A549 (cell line): ENCODE data around the gene SOHLH2. TPM values are rescaled to one million over a fixed set of nuclear protein-coding genes. Genes with fewer than 3 reads are reported as not detected.
A peak's percentile ranks its signal among the peaks of the same experiment; 100 is the strongest.

Experiments
- ATAC-seq, 2 experiments: fragments of 200-7000 bp in 1 of 2; fragments of >200 bp in 1 of 2; cut with Nextera tagmentation in 1 of 2; cut with Tn5 transposase in 1 of 2; 3 replicates each; pipeline versions ENCODE4 v1.8.0 to v1.9.1; 2018 to 2020; ENCODE audit warnings: mild to moderate bottlenecking in 1 of 2, moderate library complexity in 1 of 2
- CTCF ChIA-PET: fragments of 300-600 bp; sonication (Branson Sonifier 250); formaldehyde crosslinking; extraction: SDS; loops from one replicate; lab custom pipeline; 2021; ENCODE audit warnings: antibody characterized with exemption, inconsistent platforms; lab: Yijun Ruan, JAX
- POLR2A ChIA-PET: fragments of 350-600 bp; formaldehyde crosslinking; extraction: SDS; loops from one replicate; lab custom pipeline; 2021; ENCODE audit warnings: antibody characterized with exemption, inconsistent platforms; lab: Yijun Ruan, JAX
- DNase-seq, 2 experiments: peaks; one replicate each; pipeline versions ENCODE4 v3.0.0 to v3.0.0-alpha.2; 2011 to 2016; ENCODE audit warnings: low read depth in 1 of 2, low spot score in 1 of 2
- FAIRE-seq: peaks from 2 replicates; lab custom pipeline; 2011; peaks lifted over from hg19 to GRCh38; lab: Jason Lieb, UNC
- H3K27ac ChIP-seq, 2 experiments: fragments of >200 bp; sonication (Bioruptor Twin); formaldehyde crosslinking; 3 replicates each; pipeline ENCODE4 v1.5.1; 2016 to 2017
- H3K4me1 ChIP-seq: fragments of >200 bp; sonication (Bioruptor Twin); formaldehyde crosslinking; 3 replicates; pipeline ENCODE4 v1.6.1; 2016
- H3K4me2 ChIP-seq: fragments of >200 bp; sonication (Bioruptor Twin); formaldehyde crosslinking; 3 replicates; pipeline ENCODE4 v1.6.1; 2016
- H3K4me3 ChIP-seq: fragments of >200 bp; sonication (Bioruptor Twin); formaldehyde crosslinking; 3 replicates; pipeline ENCODE4 v1.5.1; 2016
- H3K9me3 ChIP-seq: fragments of >200 bp; sonication (Bioruptor Twin); formaldehyde crosslinking; 3 replicates; pipeline ENCODE4 v1.6.1; 2016
- BHLHE40 ChIP-seq: IDR thresholded peaks from 2 replicates; pipeline ENCODE4 v1.6.1; 2012; ENCODE audit warnings: low read depth, low read length, inconsistent platforms
- CBX8 ChIP-seq: fragments of 200-600 bp; sonication (generic); IDR thresholded peaks from 2 replicates; pipeline ENCODE4 v1.6.1; 2016
- EP300 ChIP-seq, 2 experiments: fragments of >200 bp; sonication (Bioruptor Twin); formaldehyde crosslinking; IDR thresholded peaks; 2 replicates in 1 of 2; 3 replicates in 1 of 2; pipeline ENCODE4 v1.6.1; 2016 to 2017
- FOSB ChIP-seq: fragments of 250-450 bp; sonication (Bioruptor Pico); IDR thresholded peaks from 2 replicates; pipeline ENCODE4 v1.5.0; 2020; ENCODE audit warnings: mild to moderate bottlenecking, moderate library complexity
- FOSL2 ChIP-seq, 2 experiments: fragments of 450-650 bp in 1 of 2; fragments of >200 bp in 1 of 2; sonication (Bioruptor Twin) in 1 of 2; formaldehyde crosslinking; IDR thresholded peaks; 2 replicates each; pipeline versions ENCODE4 v1.5.0 to v1.6.1; 2016 to 2020; ENCODE audit warnings: mild to moderate bottlenecking in 1 of 2, moderate library complexity in 1 of 2
- HDAC2 ChIP-seq: fragments of 200-600 bp; sonication (generic); IDR thresholded peaks from 2 replicates; pipeline ENCODE4 v1.6.1; 2016
- HEYL ChIP-seq: fragments of 250-450 bp; sonication (Bioruptor Pico); IDR thresholded peaks from 2 replicates; pipeline ENCODE4 v1.8.0; 2021; ENCODE audit warnings: mild to moderate bottlenecking, moderate library complexity
- JUNB ChIP-seq: fragments of >200 bp; sonication (Bioruptor Twin); formaldehyde crosslinking; IDR thresholded peaks from 2 replicates; pipeline ENCODE4 v1.6.1; 2016
- KDM1A ChIP-seq: fragments of 200-600 bp; sonication (generic); IDR thresholded peaks from 2 replicates; pipeline ENCODE4 v1.6.1; 2016; ENCODE audit warnings: low read depth, mild to moderate bottlenecking
- MAFK ChIP-seq: fragments of 450-650 bp; IDR thresholded peaks from 2 replicates; pipeline ENCODE4 v1.6.1; 2014; ENCODE audit not compliant: partially characterized antibody
- MYC ChIP-seq: IDR thresholded peaks from 2 replicates; pipeline ENCODE4 v1.6.1; 2012; ENCODE audit warnings: mild to moderate bottlenecking, inconsistent platforms, low read length, improper control_type of control experiment, borderline replicate concordance
- NFE2L2 ChIP-seq: fragments of 150-350 bp; conservative IDR thresholded peaks from 2 replicates; pipeline ENCODE4 v1.6.1; 2014; ENCODE audit warnings: low read length
- NPAS2 ChIP-seq: fragments of 250-450 bp; sonication (Bioruptor Pico); IDR thresholded peaks from 2 replicates; pipeline ENCODE4 v1.8.0; 2022; ENCODE audit warnings: mild to moderate bottlenecking, moderate library complexity, borderline replicate concordance
- NR3C1 ChIP-seq: fragments of >200 bp; sonication (Bioruptor Twin); formaldehyde crosslinking; IDR thresholded peaks from 3 replicates; pipeline ENCODE4 v1.6.1; 2017
- POLR2A ChIP-seq: IDR thresholded peaks from 2 replicates; pipeline ENCODE4 v1.6.1; 2012; ENCODE audit warnings: mild to moderate bottlenecking, low read length
- POLR2AphosphoS2 ChIP-seq: conservative IDR thresholded peaks from 2 replicates; pipeline ENCODE4 v1.6.1; 2012; ENCODE audit warnings: low read length, improper control_type of control experiment, inconsistent platforms
- SMC3 ChIP-seq: fragments of >200 bp; sonication (Bioruptor Twin); formaldehyde crosslinking; IDR thresholded peaks from 3 replicates; pipeline ENCODE4 v1.6.1; 2018; ENCODE audit warnings: inconsistent platforms
- SREBF2 ChIP-seq: fragments of 450-650 bp; IDR thresholded peaks from 2 replicates; pipeline ENCODE4 v1.6.1; 2014; ENCODE audit warnings: mild to moderate bottlenecking, moderate library complexity
- TFCP2L1 ChIP-seq: fragments of 250-450 bp; sonication (Bioruptor Pico); IDR thresholded peaks from 2 replicates; pipeline ENCODE4 v1.5.0; 2021; ENCODE audit warnings: mild to moderate bottlenecking
- TP53 ChIP-seq: fragments of 250-450 bp; sonication (Bioruptor Pico); IDR thresholded peaks from 2 replicates; pipeline ENCODE4 v1.5.0; 2021; ENCODE audit warnings: mild to moderate bottlenecking, moderate library complexity
- ZSCAN20 ChIP-seq: fragments of 250-450 bp; sonication (Bioruptor Pico); IDR thresholded peaks from 2 replicates; pipeline ENCODE4 v1.8.0; 2022; ENCODE audit warnings: mild to moderate bottlenecking, moderate library complexity
- WGBS: methylation state at CpG from one replicate; pipeline ENCODE4 v1.1.6; 2017; ENCODE audit errors: missing lambda C conversion rate; 5-methylcytosine and 5-hydroxymethylcytosine counted together
- polyA plus RNA-seq, 4 experiments: library from polyadenylated mRNA; depleted of rRNA in 3 of 4; stranded (reverse); fragments of >200 nt; fragmentation: RNase III in 1 of 4; extraction: RNeasy Plus Mini Kit Qiagen cat#74134 plus additional on column Dnase treatment in 1 of 4; gene quantifications; 2 replicates in 3 of 4; 3 replicates in 1 of 4; pipeline ENCODE4 v1.2.3, GENCODE V29; 2011 to 2017
- TF ChIP-seq, protein P1 (sequence below): IDR thresholded peaks from 2 replicates; pipeline ENCODE4 v1.6.1; 2012
- TF ChIP-seq, protein P2 (sequence below): fragments of 200-600 bp; sonication (generic); IDR thresholded peaks from 2 replicates; pipeline ENCODE4 v1.6.1; 2016; ENCODE audit warnings: antibody characterized with exemption, mild to moderate bottlenecking, moderate library complexity

SOHLH2 gene
- polyA plus RNA-seq, 2 of the 4 experiments (the other 2 are of a cell fraction) = 0.14 TPM; not detected in 1

GRCh38 chr13:36258831-36259230, 44.5 kb upstream of the SOHLH2 start:
- POLR2A ChIA-PET = no interaction called here

DNA sequence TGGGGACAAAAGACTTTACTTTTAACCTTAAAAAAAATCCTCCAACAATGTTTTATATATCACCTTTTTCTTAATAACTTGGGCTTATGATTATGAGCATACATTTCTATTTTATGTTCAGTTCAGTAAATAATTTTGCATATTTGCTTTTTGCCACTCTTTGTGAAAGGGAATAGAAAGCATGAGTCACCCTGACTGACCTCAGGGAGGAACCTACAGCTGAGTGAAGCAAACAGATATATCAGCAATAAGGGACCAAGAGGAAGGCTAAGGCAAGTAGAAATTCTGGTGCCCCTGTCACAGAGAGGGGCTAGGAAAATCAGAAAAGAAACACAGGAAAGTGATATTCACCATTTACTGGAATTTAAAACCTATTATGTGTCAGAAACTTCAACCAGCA, 37.2 kb upstream of the SOHLH2 start:
- CTCF ChIA-PET = no interaction called here
- no peak overlapping the region for H3K4me3 ChIP-seq
- no peaks in the 10 kb centered on the region for H3K9me3 ChIP-seq
- no peak for ATAC-seq
- H3K4me1 ChIP-seq = no peaks in the 10 kb centered on the region
- H3K27ac ChIP-seq = no peak overlapping the region
- H3K4me2 ChIP-seq = no peak overlapping the region
- TF ChIP-seq POLR2A = no peak
- TF ChIP-seq SMC3 = no peak
- TF ChIP-seq HEYL (CRISPR knock-in tag) = no peak
- TF ChIP-seq NFE2L2 = no peak
- TF ChIP-seq SREBF2 = no peak
- TF ChIP-seq JUNB = no peak
- no peak for TF ChIP-seq POLR2AphosphoS2
- no peak for TF ChIP-seq TFCP2L1 (CRISPR knock-in tag)
- TF ChIP-seq, protein P1, sequence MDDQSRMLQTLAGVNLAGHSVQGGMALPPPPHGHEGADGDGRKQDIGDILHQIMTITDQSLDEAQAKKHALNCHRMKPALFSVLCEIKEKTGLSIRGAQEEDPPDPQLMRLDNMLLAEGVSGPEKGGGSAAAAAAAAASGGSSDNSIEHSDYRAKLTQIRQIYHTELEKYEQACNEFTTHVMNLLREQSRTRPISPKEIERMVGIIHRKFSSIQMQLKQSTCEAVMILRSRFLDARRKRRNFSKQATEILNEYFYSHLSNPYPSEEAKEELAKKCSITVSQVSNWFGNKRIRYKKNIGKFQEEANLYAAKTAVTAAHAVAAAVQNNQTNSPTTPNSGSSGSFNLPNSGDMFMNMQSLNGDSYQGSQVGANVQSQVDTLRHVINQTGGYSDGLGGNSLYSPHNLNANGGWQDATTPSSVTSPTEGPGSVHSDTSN = no peak
- no peak for TF ChIP-seq ZSCAN20 (CRISPR knock-in tag)
- TF ChIP-seq CBX8 = no peak
- no peak for TF ChIP-seq NPAS2 (CRISPR knock-in tag)
- TF ChIP-seq FOSB (CRISPR knock-in tag) = no peak
- no peak for TF ChIP-seq NR3C1
- FAIRE-seq = no peak
- POLR2A ChIA-PET = no interaction called here
- DNase-seq = no peak

More at GRCh38 chr13:36258831-36259230, 44.5 kb upstream of the SOHLH2 start:
- Histone ChIP-seq H3K4me3 (no peak overlapping the region), H3K4me1 (no peaks in the 10 kb centered on the region), H3K27ac (no peak overlapping the region), H3K4me2 (no peak overlapping the region), H3K9me3 (no peaks in the 10 kb centered on the region)
- no peak for TF ChIP-seq HDAC2
- TF ChIP-seq TP53 = no peak
- TF ChIP-seq, protein P2, sequence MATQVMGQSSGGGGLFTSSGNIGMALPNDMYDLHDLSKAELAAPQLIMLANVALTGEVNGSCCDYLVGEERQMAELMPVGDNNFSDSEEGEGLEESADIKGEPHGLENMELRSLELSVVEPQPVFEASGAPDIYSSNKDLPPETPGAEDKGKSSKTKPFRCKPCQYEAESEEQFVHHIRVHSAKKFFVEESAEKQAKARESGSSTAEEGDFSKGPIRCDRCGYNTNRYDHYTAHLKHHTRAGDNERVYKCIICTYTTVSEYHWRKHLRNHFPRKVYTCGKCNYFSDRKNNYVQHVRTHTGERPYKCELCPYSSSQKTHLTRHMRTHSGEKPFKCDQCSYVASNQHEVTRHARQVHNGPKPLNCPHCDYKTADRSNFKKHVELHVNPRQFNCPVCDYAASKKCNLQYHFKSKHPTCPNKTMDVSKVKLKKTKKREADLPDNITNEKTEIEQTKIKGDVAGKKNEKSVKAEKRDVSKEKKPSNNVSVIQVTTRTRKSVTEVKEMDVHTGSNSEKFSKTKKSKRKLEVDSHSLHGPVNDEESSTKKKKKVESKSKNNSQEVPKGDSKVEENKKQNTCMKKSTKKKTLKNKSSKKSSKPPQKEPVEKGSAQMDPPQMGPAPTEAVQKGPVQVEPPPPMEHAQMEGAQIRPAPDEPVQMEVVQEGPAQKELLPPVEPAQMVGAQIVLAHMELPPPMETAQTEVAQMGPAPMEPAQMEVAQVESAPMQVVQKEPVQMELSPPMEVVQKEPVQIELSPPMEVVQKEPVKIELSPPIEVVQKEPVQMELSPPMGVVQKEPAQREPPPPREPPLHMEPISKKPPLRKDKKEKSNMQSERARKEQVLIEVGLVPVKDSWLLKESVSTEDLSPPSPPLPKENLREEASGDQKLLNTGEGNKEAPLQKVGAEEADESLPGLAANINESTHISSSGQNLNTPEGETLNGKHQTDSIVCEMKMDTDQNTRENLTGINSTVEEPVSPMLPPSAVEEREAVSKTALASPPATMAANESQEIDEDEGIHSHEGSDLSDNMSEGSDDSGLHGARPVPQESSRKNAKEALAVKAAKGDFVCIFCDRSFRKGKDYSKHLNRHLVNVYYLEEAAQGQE = no peak
- TF ChIP-seq SMC3 = no peak
- 48% methylated on average over 6 of the region's 8 CpGs for WGBS
- DNase-seq (no peak), ATAC-seq (no peak), FAIRE-seq (no peak)
- CTCF ChIA-PET = interaction anchor here (0.9 kb wide), 1 partner anchor 14 kb away, joined by 4 read pairs; no protein-coding TSS in a partner anchor

GRCh38 chr13:36251017-36251416, 36.7 kb upstream of the SOHLH2 start:
- ChIA-PET CTCF (no interaction called here), POLR2A (no interaction called here)
- no peak overlapping the region for H3K27ac ChIP-seq
- DNase-seq = no peak
- H3K4me3 ChIP-seq = no peak overlapping the region
- no peak for FAIRE-seq
- H3K9me3 ChIP-seq = no peaks in the 10 kb centered on the region
- no peaks in the 10 kb centered on the region for H3K4me1 ChIP-seq
- WGBS = 14% methylated on average over 4 of the region's 4 CpGs
- TF ChIP-seq MAFK (peak; percentile 64), FOSB (CRISPR knock-in tag) (no peak)
- H3K4me2 ChIP-seq = no peak overlapping the region
- no peak for ATAC-seq

GRCh38 chr13:36248700-36249099, 34.3 kb upstream of the SOHLH2 start:
- FAIRE-seq = no peak
- Histone ChIP-seq H3K9me3 (no peaks in the 10 kb centered on the region), H3K4me1 (no peaks in the 10 kb centered on the region), H3K4me2 (no peak overlapping the region), H3K4me3 (no peak overlapping the region), H3K27ac (no peak overlapping the region)
- ATAC-seq = no peak
- POLR2A ChIA-PET = no interaction called here
- CTCF ChIA-PET = interaction anchor here (0.6 to 1.7 kb wide), 2 partner anchors 26 to 139 kb away, joined by 3 to 4 read pairs; no protein-coding TSS in a partner anchor
- no peak for TF ChIP-seq EP300 (IDR thresholded peaks at IDR 0.05)
- TF ChIP-seq NPAS2 (CRISPR knock-in tag) = no peak
- TF ChIP-seq MYC = no peak
- TF ChIP-seq BHLHE40 = no peak
- TF ChIP-seq TP53 = no peak
- no peak for TF ChIP-seq FOSL2 (IDR thresholded peaks at IDR 0.05)
- TF ChIP-seq FOSL2 (CRISPR knock-in tag; IDR thresholded peaks at IDR 0.05) = no peak
- TF ChIP-seq, protein P2 = no peak
- TF ChIP-seq POLR2A = no peak
- TF ChIP-seq KDM1A = no peak
- no peak for TF ChIP-seq JUNB
- no peak for DNase-seq
